HCT116 (cell line): Measurements from ENCODE around the gene RBM39.

Experiments used
- POLR2A ChIP-seq: IDR thresholded peaks from 2 replicates; pipeline ENCODE4 v1.7.0; 2011; ENCODE audit warnings: borderline replicate concordance; ENCODE audit not compliant: insufficient read depth, insufficient read length; ENCODE audit errors: extremely low read depth
- TF ChIP-seq, protein P1 (sequence below), 3 experiments: fragments of 200-600 bp in 1 of 3; sonication (generic) in 1 of 3; IDR thresholded peaks in 2 of 3; conservative IDR thresholded peaks in 1 of 3; 2 replicates each; pipeline ENCODE4 v1.5.1; 2012 to 2017; ENCODE audit warnings: low read depth in 2 of 3, low read length in 2 of 3, antibody characterized with exemption in 1 of 3, borderline replicate concordance in 1 of 3, control low read depth in 1 of 3, mild to moderate bottlenecking in 1 of 3, mixed read lengths in 1 of 3, mixed run types in 1 of 3, moderate library complexity in 1 of 3; ENCODE audit not compliant: insufficient read depth in 1 of 3

DNA sequence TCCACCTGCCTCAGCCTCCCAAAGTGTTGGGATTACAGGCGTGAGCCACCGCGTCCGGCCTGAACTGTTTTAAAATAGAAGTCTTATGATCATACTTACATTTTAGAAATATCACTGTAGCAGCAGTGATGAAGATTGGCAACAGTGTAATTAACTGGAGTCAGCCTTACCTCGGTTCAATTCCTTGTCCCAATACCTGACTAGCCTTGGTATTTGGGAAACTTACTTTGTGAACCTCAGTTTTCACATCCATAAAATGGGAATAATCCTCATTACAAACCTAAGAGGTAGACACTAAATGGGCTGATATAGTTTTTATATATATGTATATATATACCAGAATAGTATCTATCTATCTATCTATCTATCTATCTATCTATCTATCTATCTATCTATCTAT lies 49.0 kb upstream of the RBM39 start:
- TF ChIP-seq, protein P1, sequence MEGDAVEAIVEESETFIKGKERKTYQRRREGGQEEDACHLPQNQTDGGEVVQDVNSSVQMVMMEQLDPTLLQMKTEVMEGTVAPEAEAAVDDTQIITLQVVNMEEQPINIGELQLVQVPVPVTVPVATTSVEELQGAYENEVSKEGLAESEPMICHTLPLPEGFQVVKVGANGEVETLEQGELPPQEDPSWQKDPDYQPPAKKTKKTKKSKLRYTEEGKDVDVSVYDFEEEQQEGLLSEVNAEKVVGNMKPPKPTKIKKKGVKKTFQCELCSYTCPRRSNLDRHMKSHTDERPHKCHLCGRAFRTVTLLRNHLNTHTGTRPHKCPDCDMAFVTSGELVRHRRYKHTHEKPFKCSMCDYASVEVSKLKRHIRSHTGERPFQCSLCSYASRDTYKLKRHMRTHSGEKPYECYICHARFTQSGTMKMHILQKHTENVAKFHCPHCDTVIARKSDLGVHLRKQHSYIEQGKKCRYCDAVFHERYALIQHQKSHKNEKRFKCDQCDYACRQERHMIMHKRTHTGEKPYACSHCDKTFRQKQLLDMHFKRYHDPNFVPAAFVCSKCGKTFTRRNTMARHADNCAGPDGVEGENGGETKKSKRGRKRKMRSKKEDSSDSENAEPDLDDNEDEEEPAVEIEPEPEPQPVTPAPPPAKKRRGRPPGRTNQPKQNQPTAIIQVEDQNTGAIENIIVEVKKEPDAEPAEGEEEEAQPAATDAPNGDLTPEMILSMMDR (IDR thresholded peaks at IDR 0.05 in 2 of 3, conservative IDR thresholded peaks at IDR 0.05 in 1 of 3; ENCODE audit: borderline replicate concordance in 1 of 3, insufficient read depth in 1 of 3, low read depth in 2 of 3, low read length in 2 of 3), result no peak
- no peak for TF ChIP-seq POLR2A
